ENCODE data around the gene RFC3.

RFC3 gene

GRCh38 chr13:33868343-33868994 is 50.5 kb downstream of the RFC3 start:
- no peak for DNase-seq (ENCODE audit: low spot score)

DNA sequence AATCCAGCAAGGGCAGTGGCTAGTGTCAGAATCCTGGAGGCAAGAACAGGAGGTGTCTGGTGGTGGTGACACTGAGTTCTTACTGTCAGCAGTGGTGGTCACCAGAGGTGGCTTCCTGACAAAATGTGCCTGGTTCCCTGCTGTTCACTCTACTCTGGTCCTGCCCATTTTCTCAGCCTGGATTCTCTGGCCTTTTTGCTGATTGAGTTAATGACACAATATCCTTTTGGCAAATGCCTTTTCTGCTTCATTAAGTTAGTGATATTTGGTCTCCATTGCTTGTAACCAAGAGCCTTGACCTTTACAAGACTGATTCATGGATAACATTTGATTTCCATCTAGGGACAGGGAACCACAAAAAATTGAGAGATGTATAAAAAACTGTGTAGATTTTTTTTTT is 51.1 kb downstream of the RFC3 start:
- no peak for DNase-seq (ENCODE audit: low spot score)

DNA sequence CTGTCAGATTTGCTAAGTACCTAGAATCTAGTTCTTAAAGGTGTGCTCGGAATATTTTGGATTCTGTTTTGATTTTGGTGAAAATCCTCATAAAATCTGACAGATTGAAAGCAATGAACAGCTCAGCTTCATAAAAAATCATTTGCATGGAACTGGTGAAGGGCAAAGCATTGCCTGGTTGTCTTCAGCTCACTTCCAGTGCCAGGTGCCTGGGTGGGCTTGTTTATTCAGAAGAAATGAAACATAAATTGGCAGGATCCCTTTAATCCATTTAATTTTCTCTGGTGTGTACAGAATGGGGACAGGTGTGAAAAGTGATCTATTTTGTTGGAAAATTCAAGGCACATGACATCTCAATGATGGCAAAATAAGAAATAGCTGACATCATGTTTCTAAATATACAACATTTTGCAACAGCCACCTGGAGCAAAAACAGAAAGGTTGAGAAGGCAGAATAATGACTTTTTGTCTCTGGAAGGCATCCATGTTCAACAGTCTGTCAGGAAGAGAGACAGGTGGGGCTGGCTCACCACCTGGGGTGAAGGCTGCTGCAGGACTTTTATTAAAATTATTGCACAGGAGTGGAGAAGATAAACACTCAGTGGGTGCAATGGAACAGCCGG is 52.2 kb downstream of the RFC3 start:
- no peak for DNase-seq (ENCODE audit: low spot score)

GRCh38 chr13:33871207-33872004 is 53.5 kb downstream of the RFC3 start:
- no peak for DNase-seq (ENCODE audit: low spot score)

DNA sequence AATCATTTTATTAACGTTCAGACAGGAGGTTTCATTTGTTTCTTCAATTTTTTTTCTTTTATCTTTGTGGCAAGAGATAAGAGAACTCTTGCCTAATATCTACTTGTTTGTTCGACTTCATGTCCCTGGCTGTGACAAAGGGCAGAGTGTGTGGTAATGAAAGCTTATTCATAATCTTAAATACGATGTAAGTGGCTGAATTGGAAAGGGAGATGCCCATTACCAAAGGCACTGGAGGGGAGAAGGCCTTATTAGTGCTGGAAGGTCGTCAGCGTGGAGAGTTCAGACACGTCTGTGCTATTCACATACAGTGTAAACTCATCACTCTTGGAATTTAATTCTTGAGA is 54.0 kb downstream of the RFC3 start:
- no peak for DNase-seq (ENCODE audit: low spot score)

DNA sequence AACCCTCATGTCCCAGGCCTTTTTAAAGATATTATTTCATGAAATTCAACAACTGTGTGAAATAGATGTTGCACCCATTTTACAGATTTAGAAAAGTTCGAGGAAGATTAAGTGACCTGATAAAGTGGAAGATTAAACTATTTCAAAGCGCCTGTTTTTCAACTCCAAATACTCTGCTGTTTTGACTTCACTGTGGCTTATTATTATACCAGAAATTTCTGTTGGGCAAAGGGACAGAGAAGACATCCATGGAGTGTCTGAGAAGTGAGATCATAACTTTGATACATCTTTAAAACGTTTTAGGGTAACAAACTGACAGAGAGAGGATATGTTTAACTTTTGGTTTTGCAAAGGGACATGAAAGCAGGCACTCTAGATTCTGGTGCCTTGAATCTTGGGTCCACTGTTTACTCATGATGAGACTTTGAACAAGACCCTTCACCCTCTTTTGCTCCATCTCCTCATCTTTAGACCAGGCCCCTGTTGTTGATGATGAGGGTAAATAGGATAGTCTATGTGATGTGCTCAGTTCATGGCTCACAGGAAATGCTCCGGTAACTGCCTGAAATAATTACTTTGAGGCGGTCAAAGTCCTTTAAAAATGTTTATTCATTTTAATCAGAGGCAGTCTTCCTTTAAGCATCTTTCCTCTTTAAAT is 55.4 kb downstream of the RFC3 start:
- no peak for DNase-seq (ENCODE audit: low spot score)

GRCh38 chr13:33874871-33875270 is 56.9 kb downstream of the RFC3 start:
- DNase-seq (ENCODE audit: low spot score): no peak

DNA sequence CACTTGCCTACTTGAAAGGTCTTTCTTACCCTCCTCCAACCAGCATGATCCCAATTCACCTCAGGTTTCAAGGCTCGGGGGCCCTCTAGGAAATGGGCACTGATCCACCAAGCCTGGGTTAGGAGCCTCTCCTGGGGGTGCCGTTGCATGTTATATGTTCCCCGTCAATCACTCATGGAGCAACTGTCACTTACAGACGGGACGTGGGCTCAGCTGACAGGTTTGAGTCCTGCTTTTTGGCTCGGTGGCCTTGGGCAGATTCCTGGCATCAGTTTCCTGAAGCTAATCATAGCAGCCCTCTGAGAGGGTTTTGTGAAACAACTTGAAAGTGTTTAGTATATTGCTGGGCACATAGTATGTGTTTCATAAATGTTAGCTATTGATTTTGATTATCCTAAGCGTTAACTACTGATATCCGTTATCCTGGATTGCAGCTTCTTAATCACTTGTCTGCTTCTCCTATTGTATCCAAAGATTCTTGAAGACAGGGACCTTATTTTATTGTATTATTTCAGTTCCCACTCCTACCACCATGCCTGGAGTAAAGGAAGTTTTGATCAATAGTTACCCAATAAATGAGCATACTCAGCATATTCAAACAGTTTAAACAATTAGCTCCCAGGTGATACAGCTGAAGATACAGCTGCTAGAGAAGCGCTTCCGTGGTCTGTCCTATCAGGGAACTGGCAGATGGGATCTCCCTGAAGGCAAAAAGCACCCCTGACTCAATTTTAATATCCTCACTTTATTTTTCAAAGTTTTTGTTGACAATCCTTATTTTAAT is 57.9 kb downstream of the RFC3 start:
- no peak for DNase-seq (ENCODE audit: low spot score)

DNA sequence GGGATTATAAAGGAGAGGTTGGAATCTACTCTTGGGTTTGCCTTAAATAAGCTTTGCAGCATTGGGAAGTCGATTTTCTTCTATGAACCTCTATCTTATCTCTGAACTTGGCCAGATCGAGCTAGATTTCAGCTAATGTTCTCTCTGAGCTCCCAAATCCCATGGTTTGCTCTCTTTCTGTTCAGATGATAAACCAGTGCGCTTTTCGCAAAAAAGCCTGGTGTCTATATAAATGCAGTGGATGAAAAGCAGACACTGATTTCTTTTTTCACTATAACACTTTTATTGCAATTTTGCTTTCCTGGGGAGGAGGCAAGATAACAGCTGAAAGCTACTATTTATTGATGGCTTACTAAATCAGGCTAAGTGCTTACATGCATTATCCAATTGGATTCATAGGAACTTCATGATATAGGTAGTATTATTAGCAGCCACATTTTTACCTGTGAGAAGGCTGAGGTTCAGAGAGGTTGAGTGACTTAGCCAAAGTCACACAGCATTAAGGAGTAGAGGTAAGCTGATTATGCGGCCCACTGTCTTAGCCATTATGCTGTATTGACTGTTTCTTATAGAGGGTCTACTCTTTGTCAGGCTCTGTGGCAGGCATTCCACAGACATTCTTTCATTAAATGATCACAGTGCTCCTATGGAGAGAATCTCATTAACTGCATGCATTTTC is 58.9 kb downstream of the RFC3 start:
- DNase-seq (ENCODE audit: low spot score): no peak

- DNase-seq (ENCODE audit: low spot score): no peak
Measured at GRCh38 chr13:33879118-33879517, 61.2 kb downstream of the RFC3 start.

GRCh38 chr13:33882804-33883203 is 64.9 kb downstream of the RFC3 start:
- no peak for DNase-seq (ENCODE audit: low spot score)

GRCh38 chr13:33884531-33885220 is 66.7 kb downstream of the RFC3 start:
- no peak for DNase-seq (ENCODE audit: low spot score)
